ENCODE measurements around the gene PRAMEF27.
"Not testable (repeated sequence)": the region's sequence is repeated elsewhere in the genome, so short reads cannot be mapped to it uniquely, and the experiment has no call there.

The PRAMEF27 gene

GRCh38 chr1:13056475-13056874 lies at the start of gene PRAMEF27:
Gene PRAMEF27, minus strand, starts transcription at chr1:13056575. Its CDS starts 2,916 bp downstream, at chr1:13053659.
- not testable (repeated sequence) for DNase-seq

DNA sequence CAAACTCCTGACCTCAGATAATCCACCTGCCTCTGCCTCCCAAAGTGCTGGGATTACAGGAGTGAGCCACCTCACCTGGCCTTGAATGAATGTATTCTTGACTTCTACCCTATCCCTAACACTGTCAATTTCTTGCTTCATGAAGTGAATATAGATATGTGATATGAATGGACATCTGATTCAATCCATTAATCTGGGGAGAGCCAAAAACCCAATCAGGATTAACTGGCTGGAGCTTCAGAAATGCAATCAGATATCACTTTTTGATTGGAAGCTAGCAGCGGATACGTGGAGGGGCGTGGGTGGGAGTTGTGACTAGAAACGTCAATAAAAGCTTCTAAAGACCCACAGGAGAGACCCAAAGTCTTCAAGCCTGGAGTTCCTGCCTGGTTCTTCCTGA lies 14.1 kb upstream of the PRAMEF27 start, which contains the start of gene PRAMEF25:
PRAMEF25 (plus strand) TSS at position 301 of the 400 bp plus-strand sequence. CDS start 2,920 bp downstream, outside the sequence.
- DNase-seq, result not testable (repeated sequence)

DNA sequence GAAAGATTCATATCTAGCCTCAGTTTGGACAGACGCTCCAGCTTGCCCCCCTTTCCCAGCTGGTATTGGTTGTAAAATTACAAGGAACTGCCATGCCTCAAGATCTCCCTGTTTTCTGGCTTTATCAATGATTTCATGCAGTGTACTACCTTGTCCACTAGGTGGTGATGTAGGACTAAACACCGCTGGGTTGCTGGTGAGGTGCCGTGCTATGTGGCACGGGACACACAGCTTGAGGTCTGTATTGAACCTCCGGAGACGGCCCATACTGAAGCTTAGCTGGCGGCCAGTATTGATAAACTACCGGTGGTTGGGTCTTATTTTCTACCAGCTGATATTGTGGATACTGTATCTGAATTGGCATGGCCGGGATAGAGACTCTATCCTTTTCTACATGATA lies 36.5 kb downstream of the PRAMEF27 start:
- DNase-seq, result not testable (repeated sequence)

- DNase-seq, result not testable (repeated sequence)
Measured at GRCh38 chr1:13011932-13012331, 44.4 kb downstream of the PRAMEF27 start.

GRCh38 chr1:13009348-13009747 lies 47.0 kb downstream of the PRAMEF27 start:
- not testable (repeated sequence) for DNase-seq

GRCh38 chr1:13005732-13006131 lies 50.6 kb downstream of the PRAMEF27 start:
- not testable (repeated sequence) for DNase-seq
